Mucosa of rectum (tissue), 2 donors: ENCODE results near the gene DDX51.

Source experiments
- H3K27ac ChIP-seq, 2 donors: one replicate each; pipeline ENCODE4 v1.7.0; 2013; ENCODE audit warnings: inconsistent platforms in 2 of 2, low read depth in 2 of 2, low read length in 2 of 2
- H3K27me3 ChIP-seq, 2 donors: one replicate each; pipeline ENCODE4 v1.7.0; 2013; ENCODE audit warnings: low read length in 2 of 2; ENCODE audit not compliant: control insufficient read depth in 2 of 2, insufficient read depth in 2 of 2
- H3K36me3 ChIP-seq, 2 donors: one replicate each; pipeline ENCODE4 v1.7.0; 2013; ENCODE audit warnings: low read length in 2 of 2; ENCODE audit not compliant: control insufficient read depth in 2 of 2, insufficient read depth in 2 of 2
- H3K4me1 ChIP-seq, 2 donors: one replicate each; pipeline ENCODE4 v1.7.0; 2013; ENCODE audit warnings: low read length in 2 of 2, mild to moderate bottlenecking in 1 of 2; ENCODE audit not compliant: control insufficient read depth in 2 of 2, insufficient read depth in 2 of 2
- H3K4me3 ChIP-seq, 2 donors: one replicate each; pipeline ENCODE4 v1.7.0; 2013; ENCODE audit warnings: low read length in 2 of 2
- H3K9ac ChIP-seq, 2 donors: one replicate each; pipeline ENCODE4 v1.7.0; 2013; ENCODE audit warnings: low read length in 2 of 2, low read depth in 1 of 2, mild to moderate bottlenecking in 1 of 2
- H3K9me3 ChIP-seq, 2 donors: one replicate each; pipeline ENCODE4 v1.7.0; 2013; ENCODE audit warnings: low read length in 2 of 2; ENCODE audit not compliant: control insufficient read depth in 2 of 2
- donor health status: healthy.
- donor health status: Normal muscosa, but diverticular disease.

DDX51 gene

DNA sequence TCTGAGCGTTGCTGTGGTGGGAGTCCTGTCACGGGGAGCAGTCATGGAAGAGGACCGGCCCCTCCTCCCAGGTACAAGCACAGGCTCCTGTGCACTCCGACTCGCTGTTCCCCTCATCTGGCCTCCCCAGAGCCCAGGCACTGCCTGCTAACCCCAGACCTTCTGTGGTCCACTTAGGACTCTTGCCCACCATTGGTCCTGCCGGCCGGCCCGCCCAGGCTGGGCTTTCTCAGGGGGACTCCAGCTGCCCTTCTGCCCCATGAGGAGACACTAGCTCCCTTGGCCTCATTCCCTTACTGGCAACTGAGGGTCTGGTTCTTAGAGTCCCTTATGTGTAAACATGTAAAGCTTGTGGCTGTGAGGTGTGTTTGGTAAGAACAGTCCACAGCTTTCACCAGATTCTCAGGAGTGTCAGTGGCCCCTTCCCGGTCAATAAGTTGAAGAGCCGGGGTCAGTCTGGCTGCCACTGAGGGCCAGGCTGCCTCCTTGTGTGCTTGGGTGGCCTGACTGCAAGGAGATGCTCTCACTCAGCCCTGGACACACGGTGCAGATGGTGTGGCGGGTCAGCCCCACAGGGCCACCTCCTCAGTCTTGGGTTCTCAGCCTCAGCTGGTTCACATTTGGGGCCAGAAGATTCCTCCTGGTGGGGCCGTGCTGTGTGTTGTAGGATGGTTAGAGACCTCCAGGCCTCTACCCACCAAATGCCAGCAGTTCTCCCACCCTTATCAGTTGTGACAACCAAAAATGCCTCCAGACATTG lies 43.6 kb downstream of the DDX51 start:
- H3K27ac ChIP-seq: no peak overlapping the region
- no peaks in the 10 kb centered on the region for H3K4me1 ChIP-seq
- H3K9me3 ChIP-seq: no peaks in the 10 kb centered on the region
- H3K4me3 ChIP-seq: no peak overlapping the region
- H3K9ac ChIP-seq: no peak overlapping the region
- peaks cover 3 to 16% of the 10 kb centered on the region in 2 donors for H3K36me3 ChIP-seq
- no peaks in the 10 kb centered on the region for H3K27me3 ChIP-seq

GRCh38 chr12:132099739-132100138 lies 44.4 kb downstream of the DDX51 start:
- no peak overlapping the region for H3K9ac ChIP-seq
- no peaks in the 10 kb centered on the region for H3K4me1 ChIP-seq

DNA sequence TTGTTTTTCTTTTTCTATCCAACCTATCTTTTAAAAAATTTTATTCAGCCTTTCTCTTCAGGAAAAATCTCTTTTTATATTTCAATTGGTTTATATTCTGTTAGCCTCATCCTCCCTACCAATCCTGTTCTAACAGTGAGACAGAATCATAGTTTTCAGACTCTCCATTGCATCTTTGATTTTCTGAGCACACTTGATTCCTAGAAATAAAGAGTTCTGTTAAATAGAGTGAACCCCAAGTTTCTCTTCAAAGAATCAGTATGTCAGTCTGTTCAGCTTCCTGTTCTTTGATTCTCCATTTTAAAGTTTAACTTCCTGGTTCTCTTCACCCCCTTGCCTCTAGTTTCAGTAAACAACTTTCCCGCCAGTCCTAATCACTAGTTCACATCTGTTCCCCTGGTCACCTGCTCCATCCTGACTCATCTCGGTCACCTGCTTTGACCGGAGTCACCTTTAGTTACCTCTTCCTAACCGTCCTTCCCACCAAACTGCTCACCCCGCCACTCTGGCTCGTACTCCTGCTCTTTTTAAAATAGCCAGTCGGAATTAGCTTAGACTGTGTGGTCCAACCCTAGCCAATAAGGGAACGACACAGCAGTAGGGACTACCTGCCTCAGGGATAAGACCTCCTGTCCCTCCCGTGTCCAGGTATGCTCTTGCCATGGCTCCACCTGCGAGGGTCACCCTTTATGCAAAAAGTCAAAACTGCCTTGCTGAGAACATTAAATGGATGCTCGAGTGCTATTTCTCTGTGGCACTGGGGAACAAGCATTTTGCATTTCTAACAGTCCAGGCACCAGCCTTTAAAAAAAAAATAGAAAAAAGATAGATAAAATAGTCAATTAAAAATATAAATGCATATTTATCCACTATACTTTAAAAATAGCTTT lies 48.4 kb downstream of the DDX51 start:
- Histone ChIP-seq H3K4me3 (no peak overlapping the region), H3K9ac (no peak overlapping the region), H3K4me1 (no peaks in the 10 kb centered on the region), H3K27me3 (no peaks in the 10 kb centered on the region), H3K9me3 (no peaks in the 10 kb centered on the region), H3K36me3 (peaks cover 4 to 12% of the 10 kb centered on the region in 2 donors), H3K27ac (no peak overlapping the region)

More at GRCh38 chr12:132099739-132100138, 44.4 kb downstream of the DDX51 start:
- H3K27ac ChIP-seq: no peak overlapping the region
- peaks cover 0 to 12% of the 10 kb centered on the region in 2 donors for H3K36me3 ChIP-seq
- H3K4me3 ChIP-seq: no peak overlapping the region
- no peaks in the 10 kb centered on the region for H3K27me3 ChIP-seq
- no peaks in the 10 kb centered on the region for H3K9me3 ChIP-seq

DNA sequence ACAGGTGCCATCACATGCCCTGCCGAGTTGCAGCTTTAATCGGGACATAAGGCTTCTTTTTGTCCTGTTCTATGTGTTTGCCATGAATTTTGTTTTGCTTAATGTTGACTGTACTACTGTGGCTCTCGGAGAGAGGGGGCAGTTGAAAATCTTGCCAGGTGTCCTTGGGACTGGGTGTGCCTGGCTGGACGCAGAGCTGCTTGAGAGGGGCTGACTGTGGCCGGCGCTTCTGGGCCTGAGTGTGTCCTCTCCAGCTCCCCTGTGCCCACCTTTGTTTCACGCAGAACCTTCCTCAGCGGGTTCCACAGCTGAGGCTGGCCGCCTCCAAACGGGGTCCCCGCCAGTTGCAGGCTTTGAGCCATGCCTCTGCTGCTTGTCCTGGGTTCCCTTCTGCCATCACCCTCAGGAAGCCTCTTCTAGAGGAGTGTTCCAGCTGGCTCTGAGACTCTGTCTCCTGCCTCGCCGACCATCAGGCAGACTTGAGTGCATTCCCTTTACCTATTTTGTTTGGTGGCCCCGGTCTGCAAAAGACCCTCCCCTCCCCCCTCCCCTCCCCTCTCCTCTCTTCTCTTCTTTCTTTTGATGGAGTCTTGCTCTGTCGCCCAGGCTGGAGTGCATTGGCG lies 49.7 kb downstream of the DDX51 start:
- Histone ChIP-seq H3K9me3 (no peaks in the 10 kb centered on the region), H3K4me3 (no peak overlapping the region), H3K27me3 (no peaks in the 10 kb centered on the region), H3K36me3 (peaks cover 4 to 5% of the 10 kb centered on the region in 2 donors), H3K9ac (no peak overlapping the region), H3K4me1 (no peaks in the 10 kb centered on the region), H3K27ac (no peak overlapping the region)

DNA sequence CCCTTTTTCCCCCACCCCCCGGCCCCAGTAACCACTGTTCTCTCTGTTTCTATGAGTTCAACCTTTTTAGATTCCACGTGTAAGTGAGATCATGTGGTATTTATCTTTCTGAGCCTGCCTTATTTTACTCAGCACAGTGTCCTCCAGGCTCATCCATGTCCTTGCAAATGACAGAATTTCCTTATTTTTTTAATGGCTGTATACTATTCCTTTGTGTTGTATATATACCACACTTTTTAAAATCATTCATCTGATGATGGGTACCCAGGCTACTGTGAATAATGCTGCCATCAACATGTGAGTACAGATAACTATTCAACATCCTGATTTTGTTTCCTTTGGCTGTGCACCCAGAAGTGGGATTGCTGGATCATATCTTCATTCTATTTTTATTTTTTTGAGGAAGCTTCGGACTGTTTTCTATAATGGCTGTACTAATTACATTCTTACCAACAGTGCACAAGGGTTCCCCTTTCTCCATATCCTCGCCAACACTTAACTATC lies 54.7 kb downstream of the DDX51 start:
- Histone ChIP-seq H3K36me3 (peaks cover 2 to 4% of the 10 kb centered on the region in 2 donors), H3K9me3 (no peaks in the 10 kb centered on the region), H3K4me3 (no peak overlapping the region), H3K27me3 (no peaks in the 10 kb centered on the region), H3K9ac (no peak overlapping the region), H3K4me1 (peaks cover 5 to 8% of the 10 kb centered on the region in 2 donors), H3K27ac (no peak overlapping the region)
